Measurements from ENCODE around the gene MEF2A.

DNA sequence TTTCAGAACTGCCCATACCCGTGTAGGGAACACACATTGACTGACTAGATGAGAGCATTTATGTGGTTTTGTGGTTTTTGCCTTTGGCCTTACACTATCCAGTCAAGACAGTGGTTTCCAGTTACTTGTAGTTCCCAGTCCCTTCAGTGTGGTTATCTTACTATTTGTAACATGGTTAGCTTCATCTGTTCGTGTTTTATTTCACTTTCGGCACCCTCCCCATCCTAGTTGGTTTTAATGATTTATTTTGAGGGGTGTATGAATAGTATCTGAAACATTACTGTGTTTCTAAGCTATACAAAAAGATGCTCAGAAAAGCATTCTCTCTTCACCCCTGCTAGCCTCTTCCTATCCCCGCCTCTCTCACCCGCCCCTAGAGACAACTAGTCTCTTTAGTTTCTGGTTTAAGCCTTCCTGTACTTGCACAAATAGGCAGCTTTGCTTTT is 153.3 kb downstream of the MEF2A start:
- TF ChIP-seq, protein P1, sequence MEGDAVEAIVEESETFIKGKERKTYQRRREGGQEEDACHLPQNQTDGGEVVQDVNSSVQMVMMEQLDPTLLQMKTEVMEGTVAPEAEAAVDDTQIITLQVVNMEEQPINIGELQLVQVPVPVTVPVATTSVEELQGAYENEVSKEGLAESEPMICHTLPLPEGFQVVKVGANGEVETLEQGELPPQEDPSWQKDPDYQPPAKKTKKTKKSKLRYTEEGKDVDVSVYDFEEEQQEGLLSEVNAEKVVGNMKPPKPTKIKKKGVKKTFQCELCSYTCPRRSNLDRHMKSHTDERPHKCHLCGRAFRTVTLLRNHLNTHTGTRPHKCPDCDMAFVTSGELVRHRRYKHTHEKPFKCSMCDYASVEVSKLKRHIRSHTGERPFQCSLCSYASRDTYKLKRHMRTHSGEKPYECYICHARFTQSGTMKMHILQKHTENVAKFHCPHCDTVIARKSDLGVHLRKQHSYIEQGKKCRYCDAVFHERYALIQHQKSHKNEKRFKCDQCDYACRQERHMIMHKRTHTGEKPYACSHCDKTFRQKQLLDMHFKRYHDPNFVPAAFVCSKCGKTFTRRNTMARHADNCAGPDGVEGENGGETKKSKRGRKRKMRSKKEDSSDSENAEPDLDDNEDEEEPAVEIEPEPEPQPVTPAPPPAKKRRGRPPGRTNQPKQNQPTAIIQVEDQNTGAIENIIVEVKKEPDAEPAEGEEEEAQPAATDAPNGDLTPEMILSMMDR (conservative IDR thresholded peaks at IDR 0.05; ENCODE audit: low read depth, low read length): no peak
- no peak for TF ChIP-seq EZH2 (IDR thresholded peaks at IDR 0.05; ENCODE audit: low read length, unreplicated experiment)
- no peak for TF ChIP-seq EZH2phosphoT487 (IDR thresholded peaks at IDR 0.05; ENCODE audit: borderline replicate concordance, low read length)
